HG03095 (cell line): ENCODE results near the gene DHRS3.

ENCODE experiments used
- ATAC-seq: cut with Tn5 transposase; IDR thresholded peaks from one replicate; pipeline ENCODE4 v1.9.1; 2021; ENCODE audit warnings: moderate library complexity; ENCODE audit not compliant: unreplicated experiment

Gene DHRS3

GRCh38 chr1:12600335-12600734, 17.7 kb downstream of the DHRS3 start:
- ATAC-seq, result no peak

DNA sequence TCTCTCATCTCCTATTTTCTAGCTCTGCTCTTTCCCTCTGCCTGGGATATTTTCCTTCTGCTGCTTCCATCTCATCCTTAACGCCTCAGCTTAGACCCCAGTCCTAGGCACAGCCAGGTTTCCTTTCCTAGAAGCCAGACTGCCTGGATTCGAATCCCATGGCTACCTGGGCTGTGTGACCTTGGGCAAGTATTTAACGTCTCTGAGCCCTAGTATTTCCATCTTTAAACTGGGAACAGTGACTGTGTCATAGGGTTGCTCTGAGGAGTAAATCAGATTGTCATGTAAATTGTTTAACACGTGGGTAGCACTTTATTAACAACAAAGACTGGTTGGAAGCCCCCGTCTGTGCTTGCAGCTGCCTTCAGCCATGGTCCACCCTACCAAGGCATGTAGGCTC, 18.4 kb downstream of the DHRS3 start:
- ATAC-seq, result no peak

- ATAC-seq, result no peak
Measured at GRCh38 chr1:12598974-12599373, 19.0 kb downstream of the DHRS3 start.

DNA sequence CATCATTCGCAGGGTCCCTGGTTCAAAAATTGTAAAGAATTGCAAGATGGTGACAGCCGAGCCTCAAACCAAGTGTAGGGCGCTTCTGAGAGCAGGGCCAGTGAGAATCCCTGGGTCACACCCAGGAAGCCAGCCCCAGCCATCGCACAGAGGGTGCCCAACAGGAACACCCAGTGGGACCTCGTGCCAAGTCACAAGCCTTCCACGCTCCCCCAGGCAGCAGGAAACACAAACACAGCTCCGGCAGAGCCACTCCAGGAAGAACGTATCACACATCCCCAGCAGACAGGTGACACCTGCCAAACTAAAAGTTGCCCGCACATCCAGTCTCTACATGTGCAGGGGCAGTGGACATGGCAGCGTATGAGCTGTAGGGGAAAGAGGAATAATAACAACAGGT, 20.2 kb downstream of the DHRS3 start:
- no peak for ATAC-seq

DNA sequence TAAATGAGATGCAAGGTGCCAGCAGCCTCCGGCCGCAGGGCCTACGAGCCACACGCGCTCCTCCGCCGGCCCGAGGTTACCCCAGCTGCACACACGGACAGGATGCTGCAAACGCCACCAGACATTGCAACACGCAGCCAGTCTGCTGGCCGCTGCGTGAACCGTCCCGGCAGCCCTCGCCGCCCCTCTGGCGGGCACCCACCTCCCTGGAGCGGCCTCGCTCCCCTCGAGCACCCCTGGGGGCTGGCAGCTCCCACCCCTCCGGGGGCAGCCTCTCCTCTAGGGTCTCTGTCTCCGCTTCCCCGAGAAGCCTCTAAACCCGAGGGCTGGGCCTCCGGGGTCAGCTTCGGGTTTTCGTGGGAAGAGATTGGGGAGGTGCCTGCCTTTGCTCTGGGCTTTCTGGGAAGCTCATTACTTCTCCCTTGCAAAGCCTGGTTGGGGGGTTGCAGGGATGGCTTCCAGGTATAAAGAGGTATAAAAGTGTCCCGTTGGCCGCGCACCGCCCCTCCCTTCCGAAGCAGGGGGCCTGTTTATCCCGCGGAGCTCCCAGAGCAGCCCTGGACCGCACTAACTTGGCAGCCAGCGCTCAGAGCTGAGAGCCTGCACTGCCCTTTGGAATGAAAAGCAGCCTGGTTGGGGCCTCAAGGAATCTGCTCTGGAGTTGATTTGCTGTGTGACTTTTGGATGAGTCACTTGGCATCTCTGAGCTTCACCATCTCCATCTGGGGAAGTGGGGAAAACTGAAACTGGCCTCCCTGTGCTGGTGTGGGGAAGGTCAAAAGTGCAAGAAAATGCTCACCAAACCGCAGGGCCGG, 21.8 kb downstream of the DHRS3 start:
- no peak for ATAC-seq

- no peak for ATAC-seq
Measured at GRCh38 chr1:12595757-12596006, 22.3 kb downstream of the DHRS3 start.

DNA sequence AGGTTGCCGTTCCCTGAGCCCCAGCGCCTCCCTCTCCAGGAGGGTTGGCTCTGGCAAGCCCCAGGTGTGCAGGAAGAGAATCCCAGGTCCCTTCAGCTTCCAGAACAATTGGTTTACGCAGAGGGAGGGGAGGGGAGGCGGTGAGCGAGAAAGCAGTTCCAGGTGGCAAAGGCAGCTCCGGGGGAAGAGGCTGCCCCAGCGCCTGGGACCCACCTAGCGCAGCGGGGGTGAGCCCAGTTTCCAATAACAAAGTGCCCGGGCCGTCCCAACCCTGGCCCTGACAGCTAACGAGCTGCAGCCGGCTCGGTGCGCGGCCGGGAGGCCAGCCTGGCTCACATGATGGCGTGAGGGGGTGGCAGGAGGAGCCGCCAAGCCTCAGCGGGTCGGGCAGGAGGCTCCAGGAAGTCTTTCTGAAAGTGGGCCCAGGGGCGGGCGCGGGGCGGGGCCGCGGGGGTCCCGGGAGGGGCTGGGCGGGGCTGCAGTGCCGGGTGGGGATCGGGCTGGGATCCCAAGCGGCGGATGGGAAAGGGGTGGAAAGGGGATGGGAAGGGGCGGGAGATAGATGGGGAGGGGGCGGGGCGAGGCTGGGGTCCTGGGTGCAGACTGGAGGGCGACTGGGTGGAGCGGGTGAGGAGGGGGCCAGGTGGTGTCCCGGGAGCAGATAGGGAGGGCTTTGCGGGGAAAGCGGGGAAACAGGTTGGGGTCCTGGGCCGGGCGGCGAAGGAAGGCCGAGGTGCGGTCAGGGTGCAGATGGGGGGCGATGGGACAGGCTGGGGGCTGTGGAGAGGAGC, 22.8 kb downstream of the DHRS3 start:
- no peak for ATAC-seq

GRCh38 chr1:12594490-12594889, 23.5 kb downstream of the DHRS3 start:
- no peak for ATAC-seq

DNA sequence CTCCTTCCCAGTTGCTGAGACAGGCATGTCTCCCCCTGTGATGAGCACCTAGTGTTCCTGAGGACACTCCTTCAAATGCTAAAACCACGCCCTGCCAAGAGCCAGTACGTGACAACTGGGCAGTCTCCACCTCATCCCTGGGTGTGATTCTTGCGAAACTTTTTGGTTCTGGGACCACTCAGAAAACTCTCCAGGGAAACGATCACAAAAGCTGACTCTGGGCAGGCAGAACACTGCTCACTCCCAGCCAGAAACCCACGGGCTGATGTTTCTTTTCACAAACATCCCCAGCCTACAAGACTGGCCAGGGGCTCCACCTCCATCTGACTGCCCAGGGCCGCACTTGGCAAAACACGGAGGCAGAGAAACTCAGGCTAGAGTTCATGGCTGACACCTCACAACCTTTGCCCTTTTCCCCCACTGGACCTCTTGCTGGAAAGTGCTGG, 24.4 kb downstream of the DHRS3 start:
- ATAC-seq, result no peak

GRCh38 chr1:12592496-12592895, 25.5 kb downstream of the DHRS3 start:
- ATAC-seq, result no peak

- ATAC-seq, result no peak
Measured at GRCh38 chr1:12591267-12591938, 26.6 kb downstream of the DHRS3 start.

DNA sequence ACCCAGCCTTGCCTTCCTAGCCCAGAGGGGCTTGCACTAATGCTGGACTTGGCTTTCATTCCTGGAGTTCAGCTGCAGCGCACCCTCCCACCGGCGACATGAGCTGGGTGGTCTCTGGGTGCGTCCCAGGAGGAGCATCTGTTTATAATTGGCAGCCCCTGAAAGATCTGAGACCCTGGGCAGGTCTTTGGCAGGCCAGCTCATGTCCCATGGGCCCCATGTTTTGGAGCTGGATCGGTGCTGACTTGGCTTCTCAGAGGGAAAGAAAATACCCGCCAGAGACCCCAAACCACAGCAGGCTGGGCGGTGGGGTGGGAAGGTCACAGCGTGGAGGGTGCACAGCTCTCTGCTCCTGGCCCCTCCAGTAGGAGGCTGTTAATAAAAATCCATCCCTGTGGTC, 29.3 kb downstream of the DHRS3 start:
- no peak for ATAC-seq

GRCh38 chr1:12587981-12588640, 29.9 kb downstream of the DHRS3 start:
- ATAC-seq, result no peak

DNA sequence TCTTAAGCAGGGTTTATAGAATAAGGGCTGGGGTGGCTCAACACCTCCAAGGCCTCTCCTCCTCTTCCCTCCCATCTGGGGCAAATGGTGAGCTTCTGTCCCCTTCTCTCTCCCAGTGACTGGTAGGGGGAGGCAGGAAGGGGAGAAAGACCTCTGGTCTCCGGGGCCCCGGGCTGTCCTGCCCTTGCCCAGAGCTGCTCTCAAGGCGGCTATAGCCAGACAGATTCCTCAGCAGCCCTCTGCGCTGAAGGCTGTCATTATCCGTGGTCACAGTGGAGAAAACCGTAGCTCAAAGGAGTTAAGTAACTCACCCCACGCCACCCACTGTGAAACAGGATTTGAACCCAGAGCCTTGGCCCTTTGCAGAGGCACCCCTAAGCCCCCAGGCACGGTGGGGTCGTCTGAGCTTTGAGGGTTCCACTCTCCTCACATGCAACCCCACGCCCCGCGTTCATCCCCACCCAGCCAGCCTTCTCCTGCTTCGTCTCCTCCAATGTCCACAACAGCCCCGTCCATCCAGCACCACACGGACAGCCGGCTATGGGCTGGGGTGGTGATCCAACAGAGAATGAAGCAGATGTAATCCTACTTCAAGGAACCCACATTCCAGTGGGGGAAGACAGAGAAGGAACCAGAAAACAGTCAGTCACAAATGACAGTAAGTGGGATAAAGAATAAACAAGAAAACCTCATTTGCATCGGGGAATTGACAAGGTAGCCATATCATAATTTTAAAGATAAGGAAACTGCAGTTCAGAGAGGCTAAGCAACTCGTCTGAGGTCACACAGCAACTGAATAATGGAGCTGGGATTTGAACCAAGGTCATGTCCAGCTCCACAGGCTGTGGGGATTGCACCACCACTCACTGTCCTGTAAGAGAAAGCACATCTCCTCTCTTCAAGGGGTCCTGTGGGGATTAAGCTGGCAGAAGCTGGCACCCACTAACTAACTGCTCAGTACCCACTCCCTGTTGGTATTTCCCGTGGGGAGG, 31.8 kb downstream of the DHRS3 start:
- no peak for ATAC-seq

DNA sequence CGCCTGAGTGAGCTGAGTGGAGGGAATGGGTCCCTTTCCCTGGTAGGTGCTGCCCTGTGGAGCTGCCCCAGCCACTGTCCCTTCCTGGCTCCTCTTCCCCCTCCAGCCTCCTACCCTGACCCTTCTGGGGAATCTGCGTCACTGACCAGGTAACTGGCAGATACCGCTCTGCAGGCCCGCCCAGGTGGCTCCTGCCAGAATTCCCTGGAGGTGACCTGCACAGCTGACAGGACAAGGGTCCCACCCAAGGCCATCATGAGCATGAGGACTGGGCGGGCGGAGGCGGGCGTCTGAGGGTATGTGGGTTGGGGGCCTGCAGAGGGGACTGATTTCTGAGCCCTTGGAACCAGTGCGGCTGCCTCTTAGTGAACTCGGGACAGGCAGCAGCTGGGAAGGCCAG, 32.5 kb downstream of the DHRS3 start:
- ATAC-seq, result no peak

DNA sequence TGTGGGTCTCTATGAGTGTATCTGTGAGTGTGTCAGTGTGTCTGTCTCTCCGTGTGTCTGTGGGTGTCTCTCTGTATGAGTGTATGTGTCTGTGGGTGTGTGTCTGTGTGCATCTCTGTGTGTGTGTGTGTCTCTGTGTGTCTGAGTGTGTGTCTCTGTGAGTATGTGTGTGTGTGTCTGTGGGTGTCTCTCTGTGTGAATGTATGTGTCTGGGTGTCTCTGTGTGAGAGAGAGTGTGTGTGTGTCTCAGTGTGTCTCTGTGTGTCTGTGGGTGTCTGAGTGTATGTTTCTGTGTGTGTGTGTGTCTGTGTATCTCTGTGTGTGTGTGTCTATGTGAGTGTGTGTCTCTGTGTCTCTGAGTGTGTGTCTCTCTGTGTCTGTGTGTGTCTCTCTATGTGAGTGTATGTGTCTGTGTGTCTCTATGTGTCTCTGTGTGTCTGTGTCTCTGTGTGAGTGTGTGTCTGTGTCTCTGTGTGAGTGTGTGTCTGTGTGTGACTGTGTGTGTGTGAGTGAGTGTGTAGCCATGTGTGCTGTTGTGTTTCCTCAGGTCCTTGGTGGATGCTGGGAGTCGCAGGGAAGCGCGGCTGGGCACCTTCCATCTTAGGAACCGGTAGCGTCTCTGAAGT, 33.0 kb downstream of the DHRS3 start:
- ATAC-seq, result no peak

- ATAC-seq, result no peak
Measured at GRCh38 chr1:12583484-12583883, 34.5 kb downstream of the DHRS3 start.

DNA sequence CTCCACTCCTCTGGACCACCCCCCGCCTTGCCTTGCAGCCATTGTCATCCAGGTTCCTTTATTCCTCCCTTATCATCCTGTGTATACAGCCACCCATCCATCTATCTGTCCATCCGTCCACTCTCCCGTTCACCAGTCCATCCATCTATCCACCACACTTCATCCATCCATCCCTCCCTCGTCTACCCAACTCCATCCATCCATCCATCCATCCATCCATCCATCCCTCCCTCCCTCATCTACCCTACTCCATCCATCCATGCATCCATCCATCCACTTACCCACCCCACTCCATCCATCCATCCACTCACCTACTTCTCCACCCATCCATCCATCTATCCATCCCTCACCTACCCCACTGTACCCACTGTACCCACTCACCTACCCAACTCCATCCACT, 35.4 kb downstream of the DHRS3 start:
- ATAC-seq, result no peak

- ATAC-seq, result no peak
Measured at GRCh38 chr1:12581179-12581578, 36.8 kb downstream of the DHRS3 start.
